Measurements from ENCODE around the gene AFP.

AFP gene

GRCh38 chr4:73451404-73451803 is 15.4 kb downstream of the AFP start:
- Histone ChIP-seq H4K5ac (ENCODE audit: low read length) (no peak overlapping the region), H3K27ac (ENCODE audit: low read depth, low read length) (no peak overlapping the region), H3K27me3 (ENCODE audit: insufficient read depth, low read length, poor library complexity) (no peaks in the 10 kb centered on the region)

GRCh38 chr4:73451981-73452747 is 16.1 kb downstream of the AFP start:
- DNase-seq, result no peak
- no peak overlapping the region for H3K23ac ChIP-seq (ENCODE audit: low read length)
- no peaks in the 10 kb centered on the region for H3K79me2 ChIP-seq (ENCODE audit: control insufficient read depth, insufficient read depth, low read length)
- H4K8ac ChIP-seq (ENCODE audit: low read depth, low read length), result no peak overlapping the region
- H3K56ac ChIP-seq (ENCODE audit: low read length), result no peak overlapping the region
- no peaks in the 10 kb centered on the region for H3K79me1 ChIP-seq (ENCODE audit: low read length)
- no peak overlapping the region for H2BK120ac ChIP-seq (ENCODE audit: low read depth, low read length)
- no peaks in the 10 kb centered on the region for H3K27me3 ChIP-seq (ENCODE audit: insufficient read depth, low read length, poor library complexity)
- no peak overlapping the region for H3K4ac ChIP-seq (ENCODE audit: low read depth, low read length)
- H2BK5ac ChIP-seq (ENCODE audit: low read length), result no peak overlapping the region
- H3K36me3 ChIP-seq (ENCODE audit: control insufficient read depth, insufficient read depth, low read length), result no peaks in the 10 kb centered on the region
- peaks cover 7% of the 10 kb centered on the region for H3K4me1 ChIP-seq (ENCODE audit: control insufficient read depth, low read depth, low read length)
- H4K5ac ChIP-seq (ENCODE audit: low read length), result no peak overlapping the region
- peak overlapping the region; percentile 68 for H3K18ac ChIP-seq (ENCODE audit: low read length)
- no peak overlapping the region for H2AK5ac ChIP-seq (ENCODE audit: low read length)
- H3K27ac ChIP-seq (ENCODE audit: low read depth, low read length), result no peak overlapping the region
- H3K9ac ChIP-seq (ENCODE audit: low read length), result no peak overlapping the region
- H3K4me2 ChIP-seq (ENCODE audit: low read length), result no peak overlapping the region
- H2BK15ac ChIP-seq (replicated peaks; ENCODE audit: low read depth), result no peak overlapping the region
- no CpG with 5 or more reads among the region's 4 CpGs for WGBS (ENCODE audit: extremely low coverage, insufficient coverage, low lambda C conversion rate)
- no peak overlapping the region for H3K4me3 ChIP-seq (ENCODE audit: low read length)

More at GRCh38 chr4:73451404-73451803, 15.4 kb downstream of the AFP start:
- Histone ChIP-seq H3K56ac (ENCODE audit: low read length) (no peak overlapping the region), H3K4ac (ENCODE audit: low read depth, low read length) (no peak overlapping the region), H3K79me1 (ENCODE audit: low read length) (no peaks in the 10 kb centered on the region), H3K9ac (ENCODE audit: low read length) (no peak overlapping the region), H3K79me2 (ENCODE audit: control insufficient read depth, insufficient read depth, low read length) (no peaks in the 10 kb centered on the region), H2BK120ac (ENCODE audit: low read depth, low read length) (no peak overlapping the region), H2BK5ac (ENCODE audit: low read length) (no peak overlapping the region), H3K4me3 (ENCODE audit: low read length) (no peak overlapping the region), H2BK15ac (replicated peaks; ENCODE audit: low read depth) (no peak overlapping the region), H3K36me3 (ENCODE audit: control insufficient read depth, insufficient read depth, low read length) (no peaks in the 10 kb centered on the region), H3K18ac (ENCODE audit: low read length) (no peak overlapping the region), H3K4me2 (ENCODE audit: low read length) (no peak overlapping the region), H2AK5ac (ENCODE audit: low read length) (no peak overlapping the region), H3K23ac (ENCODE audit: low read length) (no peak overlapping the region), H4K8ac (ENCODE audit: low read depth, low read length) (no peak overlapping the region), H3K4me1 (ENCODE audit: control insufficient read depth, low read depth, low read length) (peaks cover 7% of the 10 kb centered on the region)
- no CpG with 5 or more reads among the region's 3 CpGs for WGBS (ENCODE audit: extremely low coverage, insufficient coverage, low lambda C conversion rate)
- DNase-seq, result peak; percentile 90

- no peak overlapping the region for H2AK5ac ChIP-seq (ENCODE audit: low read length)
- no peak overlapping the region for H2BK5ac ChIP-seq (ENCODE audit: low read length)
- no peak overlapping the region for H2BK120ac ChIP-seq (ENCODE audit: low read depth, low read length)
- H3K79me1 ChIP-seq (ENCODE audit: low read length), result no peaks in the 10 kb centered on the region
- no peak overlapping the region for H3K4me3 ChIP-seq (ENCODE audit: low read length)
- no peak overlapping the region for H3K9ac ChIP-seq (ENCODE audit: low read length)
- no peaks in the 10 kb centered on the region for H3K79me2 ChIP-seq (ENCODE audit: control insufficient read depth, insufficient read depth, low read length)
- no peak overlapping the region for H2BK15ac ChIP-seq (replicated peaks; ENCODE audit: low read depth)
- H4K8ac ChIP-seq (ENCODE audit: low read depth, low read length), result no peak overlapping the region
- no CpG with 5 or more reads among the region's 2 CpGs for WGBS (ENCODE audit: extremely low coverage, insufficient coverage, low lambda C conversion rate)
- H4K5ac ChIP-seq (ENCODE audit: low read length), result no peak overlapping the region
- no peak overlapping the region for H3K56ac ChIP-seq (ENCODE audit: low read length)
- H3K27ac ChIP-seq (ENCODE audit: low read depth, low read length), result no peak overlapping the region
- H3K4ac ChIP-seq (ENCODE audit: low read depth, low read length), result no peak overlapping the region
- peak overlapping the region; percentile 15 for H3K18ac ChIP-seq (ENCODE audit: low read length)
- peak; percentile 98 for DNase-seq
- H3K27me3 ChIP-seq (ENCODE audit: insufficient read depth, low read length, poor library complexity), result no peaks in the 10 kb centered on the region
- no peak overlapping the region for H3K23ac ChIP-seq (ENCODE audit: low read length)
- no peak overlapping the region for H3K4me2 ChIP-seq (ENCODE audit: low read length)
- no peaks in the 10 kb centered on the region for H3K36me3 ChIP-seq (ENCODE audit: control insufficient read depth, insufficient read depth, low read length)
- H3K4me1 ChIP-seq (ENCODE audit: control insufficient read depth, low read depth, low read length), result peaks cover 7% of the 10 kb centered on the region
Measured at GRCh38 chr4:73452953-73453700, 17.1 kb downstream of the AFP start.

GRCh38 chr4:73453701-73454005 is 17.6 kb downstream of the AFP start:
- H3K27ac ChIP-seq (ENCODE audit: low read depth, low read length), result no peak overlapping the region

GRCh38 chr4:73454920-73455319 is 18.9 kb downstream of the AFP start:
- H2AK5ac ChIP-seq (ENCODE audit: low read length), result no peak overlapping the region
- no peaks in the 10 kb centered on the region for H3K27me3 ChIP-seq (ENCODE audit: insufficient read depth, low read length, poor library complexity)
- no peak overlapping the region for H4K5ac ChIP-seq (ENCODE audit: low read length)
- peaks cover 7% of the 10 kb centered on the region for H3K4me1 ChIP-seq (ENCODE audit: control insufficient read depth, low read depth, low read length)
- no peak overlapping the region for H3K4me2 ChIP-seq (ENCODE audit: low read length)
- H2BK5ac ChIP-seq (ENCODE audit: low read length), result no peak overlapping the region
- no peak overlapping the region for H3K23ac ChIP-seq (ENCODE audit: low read length)
- no peak overlapping the region for H3K4ac ChIP-seq (ENCODE audit: low read depth, low read length)
- H3K4me3 ChIP-seq (ENCODE audit: low read length), result no peak overlapping the region
- no peaks in the 10 kb centered on the region for H3K79me1 ChIP-seq (ENCODE audit: low read length)
- H3K27ac ChIP-seq (ENCODE audit: low read depth, low read length), result no peak overlapping the region
- H3K36me3 ChIP-seq (ENCODE audit: control insufficient read depth, insufficient read depth, low read length), result no peaks in the 10 kb centered on the region
- no peaks in the 10 kb centered on the region for H3K79me2 ChIP-seq (ENCODE audit: control insufficient read depth, insufficient read depth, low read length)
- 100% methylated on average over 1 of the region's 3 CpGs for WGBS (ENCODE audit: extremely low coverage, insufficient coverage, low lambda C conversion rate)
- no peak overlapping the region for H2BK15ac ChIP-seq (replicated peaks; ENCODE audit: low read depth)
- no peak overlapping the region for H3K9ac ChIP-seq (ENCODE audit: low read length)
- no peak overlapping the region for H4K8ac ChIP-seq (ENCODE audit: low read depth, low read length)
- H3K56ac ChIP-seq (ENCODE audit: low read length), result no peak overlapping the region
- H2BK120ac ChIP-seq (ENCODE audit: low read depth, low read length), result no peak overlapping the region
- no peak for DNase-seq
- H3K18ac ChIP-seq (ENCODE audit: low read length), result no peak overlapping the region

More at GRCh38 chr4:73453701-73454005, 17.6 kb downstream of the AFP start:
- Histone ChIP-seq H2BK5ac (ENCODE audit: low read length) (no peak overlapping the region), H3K79me1 (ENCODE audit: low read length) (no peaks in the 10 kb centered on the region), H4K8ac (ENCODE audit: low read depth, low read length) (no peak overlapping the region), H2AK5ac (ENCODE audit: low read length) (no peak overlapping the region), H4K5ac (ENCODE audit: low read length) (no peak overlapping the region), H3K36me3 (ENCODE audit: control insufficient read depth, insufficient read depth, low read length) (no peaks in the 10 kb centered on the region), H3K18ac (ENCODE audit: low read length) (peak overlapping the region; percentile 15), H3K4me2 (ENCODE audit: low read length) (no peak overlapping the region), H2BK15ac (replicated peaks; ENCODE audit: low read depth) (no peak overlapping the region), H2BK120ac (ENCODE audit: low read depth, low read length) (no peak overlapping the region), H3K23ac (ENCODE audit: low read length) (no peak overlapping the region), H3K4me1 (ENCODE audit: control insufficient read depth, low read depth, low read length) (peaks cover 7% of the 10 kb centered on the region), H3K4ac (ENCODE audit: low read depth, low read length) (no peak overlapping the region), H3K4me3 (ENCODE audit: low read length) (no peak overlapping the region), H3K9ac (ENCODE audit: low read length) (no peak overlapping the region), H3K27me3 (ENCODE audit: insufficient read depth, low read length, poor library complexity) (no peaks in the 10 kb centered on the region), H3K79me2 (ENCODE audit: control insufficient read depth, insufficient read depth, low read length) (no peaks in the 10 kb centered on the region), H3K56ac (ENCODE audit: low read length) (no peak overlapping the region)
- DNase-seq, result no peak

Data from mesendoderm (in vitro differentiated cells).